ENCODE results near the gene SH3RF1.
"Not testable (repeated sequence)": the region's sequence is repeated elsewhere in the genome, so short reads cannot be mapped to it uniquely, and the experiment has no call there.

The SH3RF1 gene

DNA sequence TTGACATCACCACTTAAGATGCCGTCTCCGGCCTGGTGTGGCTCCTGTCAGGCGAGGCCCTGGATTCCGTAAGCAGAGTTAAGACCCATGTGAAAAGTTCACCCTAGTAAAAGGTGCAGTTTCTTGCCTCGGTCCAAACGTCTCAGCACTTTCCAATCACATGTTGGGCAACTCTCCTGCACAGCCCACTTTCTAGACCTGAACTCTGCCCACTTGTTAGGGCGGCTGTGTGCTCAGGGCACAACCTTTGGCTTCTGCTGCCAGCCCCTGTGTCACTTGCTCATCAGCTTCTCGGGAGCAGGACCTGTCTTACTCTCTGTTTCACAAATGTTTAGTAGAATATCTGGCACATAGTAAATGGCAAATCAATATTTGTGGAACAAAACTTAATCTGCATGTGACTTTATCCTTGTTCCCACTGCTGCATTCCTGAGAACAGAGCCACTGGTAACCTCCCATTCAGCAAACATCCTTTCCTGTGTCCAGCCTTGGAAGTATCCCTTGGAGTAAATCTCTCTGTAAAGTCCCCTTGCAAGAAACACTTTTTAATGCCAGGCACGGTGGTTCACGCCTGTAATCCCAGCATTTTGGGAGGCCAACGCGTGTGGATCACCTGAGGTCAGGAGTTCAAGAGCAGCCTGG is 38.7 kb upstream of the SH3RF1 start:
- TF ChIP-seq, protein P1, sequence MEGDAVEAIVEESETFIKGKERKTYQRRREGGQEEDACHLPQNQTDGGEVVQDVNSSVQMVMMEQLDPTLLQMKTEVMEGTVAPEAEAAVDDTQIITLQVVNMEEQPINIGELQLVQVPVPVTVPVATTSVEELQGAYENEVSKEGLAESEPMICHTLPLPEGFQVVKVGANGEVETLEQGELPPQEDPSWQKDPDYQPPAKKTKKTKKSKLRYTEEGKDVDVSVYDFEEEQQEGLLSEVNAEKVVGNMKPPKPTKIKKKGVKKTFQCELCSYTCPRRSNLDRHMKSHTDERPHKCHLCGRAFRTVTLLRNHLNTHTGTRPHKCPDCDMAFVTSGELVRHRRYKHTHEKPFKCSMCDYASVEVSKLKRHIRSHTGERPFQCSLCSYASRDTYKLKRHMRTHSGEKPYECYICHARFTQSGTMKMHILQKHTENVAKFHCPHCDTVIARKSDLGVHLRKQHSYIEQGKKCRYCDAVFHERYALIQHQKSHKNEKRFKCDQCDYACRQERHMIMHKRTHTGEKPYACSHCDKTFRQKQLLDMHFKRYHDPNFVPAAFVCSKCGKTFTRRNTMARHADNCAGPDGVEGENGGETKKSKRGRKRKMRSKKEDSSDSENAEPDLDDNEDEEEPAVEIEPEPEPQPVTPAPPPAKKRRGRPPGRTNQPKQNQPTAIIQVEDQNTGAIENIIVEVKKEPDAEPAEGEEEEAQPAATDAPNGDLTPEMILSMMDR (IDR thresholded peaks at IDR 0.05; ENCODE audit: extremely low read depth, missing control alignments) = no peak
- DNase-seq (ENCODE audit: low spot score) = no peak

DNA sequence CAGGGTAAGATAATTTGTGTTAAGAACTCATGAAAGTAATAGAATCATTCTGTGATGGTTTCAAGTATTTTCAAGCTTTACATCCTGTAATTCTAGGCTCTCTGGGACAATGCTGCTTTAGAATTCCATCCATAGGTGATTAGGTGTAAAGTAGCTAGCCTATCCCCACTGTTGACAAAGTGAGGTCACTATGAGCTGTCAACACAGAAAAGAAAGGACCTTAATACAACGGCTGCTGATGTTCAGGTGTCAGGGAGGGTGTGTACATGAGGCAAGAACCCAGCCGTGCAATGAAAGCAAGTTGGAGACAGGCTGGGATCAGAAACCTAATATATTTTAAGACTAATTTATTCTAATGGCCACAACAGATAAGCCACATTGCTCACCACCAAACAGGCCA is 36.8 kb upstream of the SH3RF1 start:
- TF ChIP-seq, protein P1 (IDR thresholded peaks at IDR 0.05; ENCODE audit: extremely low read depth, missing control alignments) = no peak
- DNase-seq (ENCODE audit: low spot score) = no peak

DNA sequence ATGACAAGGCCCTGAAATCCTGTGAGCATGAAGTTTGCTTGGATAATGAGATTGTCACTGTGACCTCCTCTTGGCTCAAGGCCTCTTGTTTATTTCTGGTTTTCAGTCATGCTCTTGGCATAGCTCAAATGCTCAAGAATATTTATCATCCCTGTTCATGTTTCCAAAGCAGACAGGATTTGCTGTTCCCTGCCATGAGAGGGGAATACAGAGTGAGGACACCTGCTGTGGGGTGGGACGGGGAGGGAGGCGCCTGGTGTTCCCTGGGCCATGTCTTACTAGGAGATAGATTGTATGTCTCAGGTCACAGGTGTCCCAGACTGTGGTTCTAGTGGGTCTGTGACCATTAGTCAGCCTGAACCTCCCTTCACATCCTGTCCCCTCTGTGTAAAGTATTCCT is 34.9 kb upstream of the SH3RF1 start:
- DNase-seq (ENCODE audit: low spot score) = no peak
- TF ChIP-seq, protein P1 (IDR thresholded peaks at IDR 0.05; ENCODE audit: extremely low read depth, missing control alignments) = no peak

DNA sequence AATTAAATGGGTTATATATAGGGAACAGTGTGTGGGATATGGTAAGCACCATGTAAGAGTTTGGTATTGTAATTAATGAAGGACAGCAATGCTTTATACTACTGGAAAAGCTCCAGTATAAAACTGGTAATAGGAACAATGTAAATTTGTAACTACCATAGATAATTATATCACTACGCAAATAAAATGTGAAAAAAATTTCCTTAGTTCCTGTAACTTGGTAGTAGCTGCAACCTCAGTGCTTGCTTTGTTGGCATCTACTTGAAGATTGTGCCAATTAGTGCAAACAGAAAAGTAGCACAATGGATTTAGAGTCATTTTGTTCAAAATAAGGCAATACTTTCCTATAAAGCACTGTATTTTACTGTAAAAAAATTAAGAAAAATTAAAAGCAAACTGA is 34.4 kb upstream of the SH3RF1 start:
- no peak for DNase-seq (ENCODE audit: low spot score)
- TF ChIP-seq, protein P1 (IDR thresholded peaks at IDR 0.05; ENCODE audit: extremely low read depth, missing control alignments) = no peak

DNA sequence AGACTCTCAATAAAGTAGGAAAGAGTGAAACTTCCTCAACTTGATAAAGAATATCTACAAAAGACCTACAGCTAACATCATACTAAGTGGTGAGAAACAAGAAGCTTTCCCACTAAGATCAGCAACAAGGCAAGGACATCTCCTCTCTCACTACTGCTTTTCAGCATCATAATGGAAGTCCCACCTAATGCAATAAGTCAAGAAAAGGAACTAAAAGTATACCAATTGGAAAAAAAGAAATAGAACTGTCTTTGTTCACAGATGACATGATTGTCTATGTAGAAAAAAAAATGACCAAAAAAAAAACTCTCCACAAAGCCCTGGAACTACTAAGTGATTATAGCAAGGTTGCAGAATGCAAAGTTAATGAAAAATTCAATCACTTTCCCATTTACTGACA is 25.1 kb upstream of the SH3RF1 start:
- TF ChIP-seq, protein P1 (IDR thresholded peaks at IDR 0.05; ENCODE audit: extremely low read depth, missing control alignments) = no peak
- DNase-seq (ENCODE audit: low spot score) = no peak

DNA sequence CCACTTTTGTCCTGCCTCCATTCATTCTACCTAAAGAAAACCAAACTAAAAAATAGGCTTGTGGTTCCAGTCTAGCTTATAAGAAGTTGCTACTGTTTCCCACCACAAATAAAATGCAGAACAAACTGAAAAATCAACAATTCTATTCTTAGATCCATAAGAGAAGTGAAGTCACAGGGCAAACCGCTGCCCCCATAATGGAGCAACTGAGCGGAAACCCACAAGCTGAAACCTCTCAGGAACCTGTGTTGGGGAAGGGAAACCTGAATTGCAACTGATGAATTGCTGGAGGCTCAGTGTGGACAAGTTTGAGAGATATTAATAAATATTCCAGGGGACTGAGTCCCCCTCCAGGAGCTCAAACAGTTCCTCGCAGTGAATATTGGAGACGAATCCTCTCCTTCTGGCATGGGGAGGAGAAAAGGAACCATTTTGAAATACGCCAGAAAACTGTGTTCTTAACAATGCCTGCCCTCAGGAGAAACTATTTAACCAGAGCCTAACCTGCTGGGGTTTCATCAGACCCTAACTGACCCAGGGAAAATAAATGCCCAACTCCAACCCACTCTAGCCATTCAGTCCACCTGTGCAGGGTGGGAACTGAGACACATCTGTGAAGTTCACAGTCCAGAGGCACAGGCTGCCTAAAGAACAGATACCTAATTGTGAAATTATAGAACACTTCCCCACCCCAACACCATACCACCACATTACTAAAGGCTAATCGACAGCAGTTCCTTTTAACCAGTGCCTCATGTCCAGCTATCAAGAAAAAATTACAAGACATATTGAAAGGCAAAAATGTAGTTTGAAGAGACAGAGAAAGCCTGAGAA is 22.8 kb upstream of the SH3RF1 start:
- DNase-seq (ENCODE audit: low spot score) = peak; percentile 38
- TF ChIP-seq, protein P1 (IDR thresholded peaks at IDR 0.05; ENCODE audit: extremely low read depth, missing control alignments) = no peak

DNA sequence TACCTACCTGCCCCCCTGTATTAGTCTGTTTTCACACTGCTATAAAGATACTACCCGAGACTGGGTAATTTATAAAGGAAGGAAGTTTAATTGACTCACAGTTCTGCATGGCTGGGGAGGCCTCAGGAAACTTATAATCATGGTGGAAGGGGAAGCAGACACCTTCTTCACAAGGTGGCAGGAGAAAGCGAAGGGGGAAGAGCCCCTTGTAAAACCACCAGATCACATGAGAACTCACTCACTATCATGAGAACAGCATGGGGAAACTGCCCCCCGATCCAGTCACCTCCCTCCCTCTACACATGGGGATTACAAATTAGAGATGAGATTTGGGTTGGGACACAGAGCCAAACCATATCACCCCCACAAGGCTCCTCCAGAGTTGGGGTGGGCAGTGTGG is 17.2 kb upstream of the SH3RF1 start:
- DNase-seq (ENCODE audit: low spot score) = not testable (repeated sequence)

All from GM20000 (cell line).